ENCODE results near the gene PTPRN2. TPM values are rescaled to one million over a fixed set of nuclear protein-coding genes. Genes with fewer than 3 reads are reported as not detected.

The PTPRN2 gene
- total RNA-seq, 1 donor from 2014 or later, result 1.8 TPM

DNA sequence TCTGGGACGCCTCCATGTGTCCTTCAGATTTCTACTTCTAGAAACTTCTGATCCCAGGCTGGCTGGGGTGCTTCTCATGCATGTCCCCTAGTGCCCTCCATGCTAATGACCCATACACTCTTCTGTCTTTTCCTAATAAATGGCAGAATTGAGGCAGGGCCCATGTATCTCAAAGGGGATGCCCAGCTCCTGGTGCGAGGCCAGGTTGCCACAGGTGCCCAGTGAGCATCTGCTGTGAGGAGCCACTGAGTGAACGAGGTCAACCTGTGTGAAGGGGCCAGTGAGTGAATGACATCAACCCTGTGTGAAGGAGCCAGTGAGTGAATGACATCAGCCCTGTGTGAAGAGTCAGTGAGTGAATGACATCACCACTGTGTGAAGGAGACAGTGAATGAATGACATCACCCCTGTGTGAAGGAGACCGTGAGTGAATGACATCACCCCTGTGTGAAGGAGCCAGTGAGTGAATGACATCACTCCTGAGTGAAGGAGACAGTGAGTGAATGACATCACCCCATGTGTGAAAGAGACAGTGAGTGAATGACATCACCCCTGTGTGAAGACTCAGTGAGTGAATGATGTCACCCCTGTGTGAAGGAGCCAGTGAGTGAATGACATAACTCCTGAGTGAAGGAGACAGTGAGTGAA lies 478.9 kb downstream of the PTPRN2 start:
- H3K36me3 Mint-ChIP-seq (ENCODE audit: low read depth), result no peaks in the 10 kb centered on the region
- TF ChIP-seq, protein P1, sequence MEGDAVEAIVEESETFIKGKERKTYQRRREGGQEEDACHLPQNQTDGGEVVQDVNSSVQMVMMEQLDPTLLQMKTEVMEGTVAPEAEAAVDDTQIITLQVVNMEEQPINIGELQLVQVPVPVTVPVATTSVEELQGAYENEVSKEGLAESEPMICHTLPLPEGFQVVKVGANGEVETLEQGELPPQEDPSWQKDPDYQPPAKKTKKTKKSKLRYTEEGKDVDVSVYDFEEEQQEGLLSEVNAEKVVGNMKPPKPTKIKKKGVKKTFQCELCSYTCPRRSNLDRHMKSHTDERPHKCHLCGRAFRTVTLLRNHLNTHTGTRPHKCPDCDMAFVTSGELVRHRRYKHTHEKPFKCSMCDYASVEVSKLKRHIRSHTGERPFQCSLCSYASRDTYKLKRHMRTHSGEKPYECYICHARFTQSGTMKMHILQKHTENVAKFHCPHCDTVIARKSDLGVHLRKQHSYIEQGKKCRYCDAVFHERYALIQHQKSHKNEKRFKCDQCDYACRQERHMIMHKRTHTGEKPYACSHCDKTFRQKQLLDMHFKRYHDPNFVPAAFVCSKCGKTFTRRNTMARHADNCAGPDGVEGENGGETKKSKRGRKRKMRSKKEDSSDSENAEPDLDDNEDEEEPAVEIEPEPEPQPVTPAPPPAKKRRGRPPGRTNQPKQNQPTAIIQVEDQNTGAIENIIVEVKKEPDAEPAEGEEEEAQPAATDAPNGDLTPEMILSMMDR (IDR thresholded peaks at IDR 0.05), result no peak
- ATAC-seq (ENCODE audit: low read depth) (no peak), DNase-seq (no peak)
- no peaks in the 10 kb centered on the region for H3K4me1 Mint-ChIP-seq
- H3K27me3 Mint-ChIP-seq, result peaks cover 2% of the 10 kb centered on the region
- no peak overlapping the region for H3K4me3 Mint-ChIP-seq
- ChIA-PET POLR2A (no interaction called here), CTCF (no interaction called here)
- peaks cover 6% of the 10 kb centered on the region for H3K9me3 Mint-ChIP-seq
- H3K27ac Mint-ChIP-seq, result no peak overlapping the region
- intact Hi-C loops (cut with micrococcal nuclease), result no loop called here

- ATAC-seq (ENCODE audit: low read depth) (no peak), DNase-seq (no peak)
- H3K27ac Mint-ChIP-seq, result no peak overlapping the region
- no peak overlapping the region for H3K4me3 Mint-ChIP-seq
- H3K4me1 Mint-ChIP-seq, result no peaks in the 10 kb centered on the region
- H3K27me3 Mint-ChIP-seq, result peaks cover 2% of the 10 kb centered on the region
- ChIA-PET POLR2A (no interaction called here), CTCF (no interaction called here)
- intact Hi-C loops (cut with micrococcal nuclease), result no loop called here
- no peaks in the 10 kb centered on the region for H3K36me3 Mint-ChIP-seq (ENCODE audit: low read depth)
- TF ChIP-seq, protein P1 (IDR thresholded peaks at IDR 0.05), result no peak
- H3K9me3 Mint-ChIP-seq, result peaks cover 2% of the 10 kb centered on the region
Measured at GRCh38 chr7:158107806-158108205, 479.8 kb downstream of the PTPRN2 start.

- intact Hi-C loops (cut with micrococcal nuclease), result no loop called here
- DNase-seq, result no peak
- Mint-ChIP-seq H3K36me3 (ENCODE audit: low read depth) (no peaks in the 10 kb centered on the region), H3K27ac (no peak overlapping the region), H3K4me1 (no peaks in the 10 kb centered on the region), H3K9me3 (no peaks in the 10 kb centered on the region), H3K4me3 (no peak overlapping the region), H3K27me3 (peaks cover 2% of the 10 kb centered on the region)
- TF ChIP-seq, protein P1 (IDR thresholded peaks at IDR 0.05), result no peak
- CTCF ChIA-PET, result no interaction called here
- POLR2A ChIA-PET, result no interaction called here
- ATAC-seq (ENCODE audit: low read depth), result no peak
Measured at GRCh38 chr7:158106272-158106671, 481.4 kb downstream of the PTPRN2 start.

GRCh38 chr7:158103378-158103777 lies 484.2 kb downstream of the PTPRN2 start:
- no peaks in the 10 kb centered on the region for H3K9me3 Mint-ChIP-seq
- intact Hi-C loops (cut with micrococcal nuclease), result no loop called here
- CTCF ChIA-PET, result no interaction called here
- H3K27me3 Mint-ChIP-seq, result peaks cover 2% of the 10 kb centered on the region
- DNase-seq (no peak), ATAC-seq (ENCODE audit: low read depth) (no peak)
- POLR2A ChIA-PET, result no interaction called here
- H3K36me3 Mint-ChIP-seq (ENCODE audit: low read depth), result no peaks in the 10 kb centered on the region
- no peak overlapping the region for H3K4me3 Mint-ChIP-seq
- H3K4me1 Mint-ChIP-seq, result no peaks in the 10 kb centered on the region
- H3K27ac Mint-ChIP-seq, result no peak overlapping the region
- TF ChIP-seq, protein P1 (IDR thresholded peaks at IDR 0.05), result no peak

DNA sequence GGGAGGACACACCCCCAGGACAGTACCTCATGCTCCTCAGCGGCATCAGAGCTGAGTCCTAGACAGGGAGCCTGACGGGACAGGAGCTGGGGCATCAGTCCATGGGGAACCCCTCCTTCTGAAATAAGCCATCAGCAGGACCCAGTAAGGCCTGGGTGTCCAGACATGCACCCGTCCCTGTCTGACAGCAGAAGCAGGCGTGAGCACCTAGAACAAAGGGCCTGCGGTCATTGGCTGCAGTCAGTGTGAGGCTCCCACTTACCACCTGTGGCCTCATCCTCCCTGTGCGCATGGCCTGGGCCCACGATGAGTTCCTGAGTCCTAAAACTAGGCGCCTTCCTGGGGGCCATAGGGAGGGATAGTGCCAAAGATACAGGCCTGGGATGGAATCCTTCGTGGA lies 484.7 kb downstream of the PTPRN2 start:
- ChIA-PET POLR2A (no interaction called here), CTCF (no interaction called here)
- intact Hi-C loops (cut with micrococcal nuclease), result no loop called here
- H3K4me3 Mint-ChIP-seq, result no peak overlapping the region
- peaks cover 1% of the 10 kb centered on the region for H3K27me3 Mint-ChIP-seq
- no peaks in the 10 kb centered on the region for H3K9me3 Mint-ChIP-seq
- no peaks in the 10 kb centered on the region for H3K36me3 Mint-ChIP-seq (ENCODE audit: low read depth)
- DNase-seq (no peak), ATAC-seq (ENCODE audit: low read depth) (no peak)
- no peaks in the 10 kb centered on the region for H3K4me1 Mint-ChIP-seq
- TF ChIP-seq, protein P1 (IDR thresholded peaks at IDR 0.05), result no peak
- no peak overlapping the region for H3K27ac Mint-ChIP-seq
